HEK293 (cell line): ENCODE results near the gene ABAT.

ENCODE experiments used
- CTCF ChIA-PET: fragments of 350-600 bp; formaldehyde crosslinking; extraction: SDS; loops from one replicate; lab custom pipeline; 2021; ENCODE audit warnings: antibody characterized with exemption; lab: Yijun Ruan, JAX
- POLR2A ChIA-PET: fragments of 300-600 bp; formaldehyde crosslinking; extraction: SDS; loops from one replicate; lab custom pipeline; 2020; ENCODE audit warnings: antibody characterized with exemption, inconsistent platforms; lab: Yijun Ruan, JAX
- H3K27ac ChIP-seq: fragments of 200-500 bp; sonication (Bioruptor generic); 2 replicates; pipeline ENCODE4 v1.5.1; 2014; ENCODE audit warnings: low read depth, low read length, control low read depth, inconsistent platforms; ENCODE audit errors: extremely low read depth
- H3K36me3 ChIP-seq, 2 experiments: fragments of 200-500 bp in 1 of 2; sonication (Bioruptor generic) in 1 of 2; 1 replicate in 1 of 2; 2 replicates in 1 of 2; pipeline ENCODE4 v1.5.1; 2014 to 2017; ENCODE audit warnings: inconsistent platforms in 2 of 2, low read length in 2 of 2; ENCODE audit not compliant: control insufficient read depth in 2 of 2, insufficient read depth in 1 of 2
- H3K4me1 ChIP-seq: fragments of 200-500 bp; sonication (Bioruptor generic); 2 replicates; pipeline ENCODE4 v1.5.1; 2014; ENCODE audit warnings: mild to moderate bottlenecking, low read length, inconsistent platforms; ENCODE audit not compliant: control insufficient read depth, insufficient read depth
- H3K4me3 ChIP-seq: 2 replicates; pipeline ENCODE4 v1.5.1; 2011; ENCODE audit warnings: low read depth, mild to moderate bottlenecking, control low read depth, low read length, moderate library complexity
- H3K9me3 ChIP-seq: fragments of 200-500 bp; sonication (Bioruptor generic); 2 replicates; pipeline ENCODE4 v1.5.1; 2014; ENCODE audit warnings: low read depth, low read length, inconsistent platforms; ENCODE audit not compliant: control insufficient read depth, insufficient read depth
- BCL11B ChIP-seq: fragments of 450-650 bp; formaldehyde crosslinking; IDR thresholded peaks from 2 replicates; pipeline ENCODE4 v1.5.1; 2016; ENCODE audit warnings: low read depth, missing biosample characterization, missing genetic modification characterization
- EGR2 ChIP-seq: fragments of 450-650 bp; formaldehyde crosslinking; IDR thresholded peaks from 2 replicates; pipeline ENCODE4 v1.5.1; 2016; ENCODE audit warnings: low read depth, missing biosample characterization, missing genetic modification characterization
- GLI2 ChIP-seq: fragments of 450-650 bp; formaldehyde crosslinking; IDR thresholded peaks from 2 replicates; pipeline ENCODE4; 2017; ENCODE audit warnings: missing biosample characterization, missing genetic modification characterization, low read depth, borderline replicate concordance
- HOXD13 ChIP-seq: sonication (generic); formaldehyde crosslinking; IDR thresholded peaks from 2 replicates; pipeline ENCODE4 v1.8.0; 2022; ENCODE audit warnings: missing genetic modification reagents, borderline replicate concordance
- KLF1 ChIP-seq: fragments of 450-650 bp; formaldehyde crosslinking; IDR thresholded peaks from 2 replicates; pipeline ENCODE4 v1.5.1; 2016; ENCODE audit warnings: missing biosample characterization, missing genetic modification characterization
- KLF10 ChIP-seq: fragments of 450-650 bp; IDR thresholded peaks from 2 replicates; pipeline ENCODE4 v1.5.1; 2018; ENCODE audit warnings: missing biosample characterization, mild to moderate bottlenecking, missing genetic modification characterization
- KLF9 ChIP-seq: fragments of 450-650 bp; formaldehyde crosslinking; IDR thresholded peaks from 2 replicates; pipeline ENCODE4 v1.5.1; 2016; ENCODE audit warnings: missing biosample characterization, missing genetic modification characterization, low read depth
- MEIS1 ChIP-seq: sonication (generic); formaldehyde crosslinking; IDR thresholded peaks from 2 replicates; pipeline ENCODE4 v1.8.1; 2022; ENCODE audit warnings: missing genetic modification reagents, mild to moderate bottlenecking, borderline replicate concordance
- MZF1 ChIP-seq: fragments of 450-650 bp; formaldehyde crosslinking; IDR thresholded peaks from 2 replicates; pipeline ENCODE4 v1.5.1; 2017; ENCODE audit warnings: missing biosample characterization, missing genetic modification characterization, borderline replicate concordance
- PATZ1 ChIP-seq: fragments of 450-650 bp; formaldehyde crosslinking; IDR thresholded peaks from 2 replicates; pipeline ENCODE4 v1.5.1; 2016; ENCODE audit warnings: missing biosample characterization, missing genetic modification characterization
- SP3 ChIP-seq: fragments of 450-650 bp; formaldehyde crosslinking; IDR thresholded peaks from 2 replicates; pipeline ENCODE4 v1.5.1; 2016; ENCODE audit warnings: missing biosample characterization, missing genetic modification characterization
- ZBTB48 ChIP-seq: fragments of 450-650 bp; formaldehyde crosslinking; IDR thresholded peaks from 2 replicates; pipeline ENCODE4 v1.5.1; 2016; ENCODE audit warnings: missing biosample characterization, missing genetic modification characterization
- ZFHX2 ChIP-seq: fragments of 450-650 bp; formaldehyde crosslinking; conservative IDR thresholded peaks from 2 replicates; pipeline ENCODE4 v1.5.1; 2016; ENCODE audit warnings: missing biosample characterization, missing genetic modification characterization
- ZNF146 ChIP-seq: fragments of 450-650 bp; formaldehyde crosslinking; IDR thresholded peaks from 2 replicates; pipeline ENCODE4 v1.5.1; 2016; ENCODE audit warnings: missing biosample characterization, missing genetic modification characterization
- ZNF157 ChIP-seq: fragments of 450-650 bp; formaldehyde crosslinking; IDR thresholded peaks from 2 replicates; pipeline ENCODE4 v1.5.1; 2016; ENCODE audit warnings: missing biosample characterization, missing genetic modification characterization
- ZNF16 ChIP-seq: fragments of 450-650 bp; formaldehyde crosslinking; IDR thresholded peaks from 2 replicates; pipeline ENCODE4 v1.5.1; 2016; ENCODE audit warnings: low read depth, missing biosample characterization, missing genetic modification characterization
- ZNF174 ChIP-seq: fragments of 450-650 bp; formaldehyde crosslinking; IDR thresholded peaks from 2 replicates; pipeline ENCODE4 v1.5.0; 2017; ENCODE audit warnings: missing biosample characterization, mild to moderate bottlenecking, missing genetic modification characterization
- ZNF175 ChIP-seq: fragments of 450-650 bp; formaldehyde crosslinking; IDR thresholded peaks from 2 replicates; pipeline ENCODE4 v1.5.1; 2016; ENCODE audit warnings: missing biosample characterization, missing genetic modification characterization
- ZNF19 ChIP-seq: fragments of 450-650 bp; formaldehyde crosslinking; IDR thresholded peaks from 2 replicates; pipeline ENCODE4; 2016; ENCODE audit warnings: missing biosample characterization, missing genetic modification characterization, low read depth
- ZNF223 ChIP-seq: fragments of 450-650 bp; formaldehyde crosslinking; IDR thresholded peaks from 2 replicates; pipeline ENCODE4 v1.5.1; 2016; ENCODE audit warnings: missing biosample characterization, missing genetic modification characterization
- ZNF280C ChIP-seq: fragments of 450-650 bp; formaldehyde crosslinking; IDR thresholded peaks from 2 replicates; pipeline ENCODE4 v1.5.1; 2016; ENCODE audit warnings: missing biosample characterization, missing genetic modification characterization
- ZNF311 ChIP-seq: fragments of 450-650 bp; formaldehyde crosslinking; IDR thresholded peaks from 2 replicates; pipeline ENCODE4 v1.5.1; 2017; ENCODE audit warnings: missing biosample characterization, missing genetic modification characterization, borderline replicate concordance
- ZNF341 ChIP-seq: fragments of 450-650 bp; formaldehyde crosslinking; IDR thresholded peaks from 2 replicates; pipeline ENCODE4; 2016; ENCODE audit warnings: low read depth, missing biosample characterization, missing genetic modification characterization
- ZNF394 ChIP-seq: fragments of 450-650 bp; formaldehyde crosslinking; IDR thresholded peaks from 2 replicates; pipeline ENCODE4 v1.5.1; 2016; ENCODE audit warnings: missing biosample characterization, missing genetic modification characterization, mild to moderate bottlenecking, moderate library complexity, borderline replicate concordance
- ZNF560 ChIP-seq: fragments of 450-650 bp; formaldehyde crosslinking; IDR thresholded peaks from 2 replicates; pipeline ENCODE4 v1.5.1; 2017; ENCODE audit warnings: missing biosample characterization, missing genetic modification characterization, borderline replicate concordance
- ZNF585B ChIP-seq: fragments of 450-650 bp; formaldehyde crosslinking; IDR thresholded peaks from 2 replicates; pipeline ENCODE4 v1.5.1; 2016; ENCODE audit warnings: missing biosample characterization, missing genetic modification characterization
- ZNF624 ChIP-seq: fragments of 450-650 bp; formaldehyde crosslinking; IDR thresholded peaks from 2 replicates; pipeline ENCODE4 v1.5.1; 2017; ENCODE audit warnings: missing biosample characterization, missing genetic modification characterization
- ZNF677 ChIP-seq: fragments of 450-650 bp; IDR thresholded peaks from 2 replicates; pipeline ENCODE4 v1.5.0; 2018; ENCODE audit warnings: missing biosample characterization, mild to moderate bottlenecking, missing genetic modification characterization, moderate library complexity
- ZNF747 ChIP-seq: fragments of 450-650 bp; formaldehyde crosslinking; IDR thresholded peaks from 2 replicates; pipeline ENCODE4 v1.5.1; 2016; ENCODE audit warnings: missing biosample characterization, missing genetic modification characterization
- ZNF837 ChIP-seq: fragments of 450-650 bp; formaldehyde crosslinking; IDR thresholded peaks from 2 replicates; pipeline ENCODE4 v1.5.1; 2016; ENCODE audit warnings: missing biosample characterization, missing genetic modification characterization
- ZSCAN30 ChIP-seq: fragments of 450-650 bp; IDR thresholded peaks from 2 replicates; pipeline ENCODE4 v1.5.1; 2018; ENCODE audit warnings: missing biosample characterization, mild to moderate bottlenecking, missing genetic modification characterization, moderate library complexity
- TF ChIP-seq, protein P1 (sequence below): fragments of 450-650 bp; formaldehyde crosslinking; IDR thresholded peaks from 2 replicates; pipeline ENCODE4 v1.5.1; 2016; ENCODE audit warnings: missing biosample characterization, missing genetic modification characterization, borderline replicate concordance

Gene ABAT

DNA sequence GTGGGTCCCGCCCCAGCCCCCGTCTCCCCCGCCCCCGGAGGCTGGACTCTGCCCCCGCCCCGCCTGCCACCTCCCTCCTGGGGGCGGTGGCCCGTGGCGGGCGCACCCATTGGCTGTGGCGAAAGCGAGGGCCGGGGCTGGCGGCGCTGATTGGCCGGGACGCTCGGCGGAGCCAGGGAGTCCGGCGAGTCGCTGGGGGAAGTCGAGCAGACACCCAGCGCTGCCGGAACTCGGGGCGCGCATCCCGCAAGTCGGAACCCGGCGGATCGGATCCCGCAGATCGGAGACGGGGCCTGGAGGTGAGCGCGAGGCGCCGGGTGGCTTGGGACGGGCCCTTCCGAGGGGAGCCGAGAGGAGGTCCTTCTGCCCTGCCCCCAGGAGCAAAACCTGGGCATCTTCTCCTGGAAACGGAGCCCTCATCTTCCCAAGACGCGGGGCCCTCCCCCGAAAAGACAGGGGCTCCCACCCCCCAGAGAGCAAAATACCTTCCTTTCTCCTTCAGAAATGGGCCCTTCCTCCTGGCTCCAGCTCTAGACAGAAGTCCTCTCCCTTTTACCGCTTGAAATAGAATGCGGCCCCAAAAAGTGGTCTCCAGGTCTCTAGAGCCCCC, at the start of gene ABAT:
Gene ABAT (plus strand): TSS at position 205 of the 610 bp plus-strand sequence. CDS start 61,123 bp downstream, outside the sequence.
- Histone ChIP-seq H3K4me3 (peak within 1 kb of the TSS; percentile 49), H3K36me3 (no peaks in the 10 kb centered on the region), H3K9me3 (no peaks in the 10 kb centered on the region), H3K27ac (no peak within 1 kb of the TSS), H3K4me1 (peaks cover 15% of the 10 kb centered on the region)
- ChIA-PET POLR2A (interaction anchor here (1.1 kb wide), 1 partner anchor 194 kb away, joined by 3 read pairs; the partner anchor contains the start of gene CARHSP1), CTCF (interaction anchor here (1.3 kb wide), 1 partner anchor 13 kb away, joined by 4 read pairs; no protein-coding TSS in a partner anchor)
- TF ChIP-seq EGR2 (0 out of 2 replicates have a peak, but pooled peaks have one; percentile 10), ZNF223 (tag by site-specific recombination) (no peak), ZNF16 (tag by site-specific recombination) (no peak), ZNF837 (no peak), ZNF280C (no peak), ZNF677 (no peak), BCL11B (tag by site-specific recombination) (no peak), ZNF341 (tag by site-specific recombination) (peak; percentile 21), ZNF747 (tag by site-specific recombination) (no peak), ZNF585B (tag by site-specific recombination) (no peak), PATZ1 (tag by site-specific recombination) (peak; percentile 61; the same call in 1 of the 2 replicates), SP3 (tag by site-specific recombination) (peak; percentile 78), ZNF624 (tag by site-specific recombination) (no peak), ZNF157 (tag by site-specific recombination) (no peak), ZBTB48 (peak; percentile 59; the same call in 1 of the 2 replicates), KLF1 (tag by site-specific recombination) (peak; percentile 9; the same call in 1 of the 2 replicates), MEIS1 (no peak), ZSCAN30 (no peak), ZNF175 (tag by site-specific recombination) (no peak), MZF1 (no peak), ZNF394 (no peak), ZNF19 (tag by site-specific recombination) (no peak), KLF10 (tag by site-specific recombination) (peak; percentile 98), GLI2 (tag by site-specific recombination) (no peak), HOXD13 (CRISPR knock-in tag) (no peak), ZFHX2 (peak; percentile 22), ZNF146 (tag by site-specific recombination) (peak; percentile 37; the same call in 1 of the 2 replicates), ZNF311 (tag by site-specific recombination) (no peak), ZNF174 (tag by site-specific recombination) (no peak), ZNF560 (tag by site-specific recombination) (no peak), KLF9 (tag by site-specific recombination) (0 out of 2 replicates have a peak, but pooled peaks have one; percentile 14)
- TF ChIP-seq, protein P1, sequence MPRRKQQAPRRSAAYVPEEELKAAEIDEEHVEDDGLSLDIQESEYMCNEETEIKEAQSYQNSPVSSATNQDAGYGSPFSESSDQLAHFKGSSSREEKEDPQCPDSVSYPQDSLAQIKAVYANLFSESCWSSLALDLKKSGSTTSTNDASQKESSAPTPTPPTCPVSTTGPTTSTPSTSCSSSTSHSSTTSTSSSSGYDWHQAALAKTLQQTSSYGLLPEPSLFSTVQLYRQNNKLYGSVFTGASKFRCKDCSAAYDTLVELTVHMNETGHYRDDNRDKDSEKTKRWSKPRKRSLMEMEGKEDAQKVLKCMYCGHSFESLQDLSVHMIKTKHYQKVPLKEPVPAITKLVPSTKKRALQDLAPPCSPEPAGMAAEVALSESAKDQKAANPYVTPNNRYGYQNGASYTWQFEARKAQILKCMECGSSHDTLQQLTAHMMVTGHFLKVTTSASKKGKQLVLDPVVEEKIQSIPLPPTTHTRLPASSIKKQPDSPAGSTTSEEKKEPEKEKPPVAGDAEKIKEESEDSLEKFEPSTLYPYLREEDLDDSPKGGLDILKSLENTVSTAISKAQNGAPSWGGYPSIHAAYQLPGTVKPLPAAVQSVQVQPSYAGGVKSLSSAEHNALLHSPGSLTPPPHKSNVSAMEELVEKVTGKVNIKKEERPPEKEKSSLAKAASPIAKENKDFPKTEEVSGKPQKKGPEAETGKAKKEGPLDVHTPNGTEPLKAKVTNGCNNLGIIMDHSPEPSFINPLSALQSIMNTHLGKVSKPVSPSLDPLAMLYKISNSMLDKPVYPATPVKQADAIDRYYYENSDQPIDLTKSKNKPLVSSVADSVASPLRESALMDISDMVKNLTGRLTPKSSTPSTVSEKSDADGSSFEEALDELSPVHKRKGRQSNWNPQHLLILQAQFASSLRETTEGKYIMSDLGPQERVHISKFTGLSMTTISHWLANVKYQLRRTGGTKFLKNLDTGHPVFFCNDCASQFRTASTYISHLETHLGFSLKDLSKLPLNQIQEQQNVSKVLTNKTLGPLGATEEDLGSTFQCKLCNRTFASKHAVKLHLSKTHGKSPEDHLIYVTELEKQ (tag by site-specific recombination) = no peak
